BJ (cell line): ENCODE results near the gene RAI1. TPM values are rescaled to one million over a fixed set of nuclear protein-coding genes. Genes with fewer than 3 reads are reported as not detected.

Source experiments
- CTCF ChIA-PET: fragments of 350-600 bp; formaldehyde crosslinking; extraction: SDS; loops from one replicate; lab custom pipeline; 2021; ENCODE audit warnings: antibody characterized with exemption, inconsistent platforms; lab: Yijun Ruan, JAX
- POLR2A ChIA-PET: fragments of 300-600 bp; sonication (Branson Sonifier 250); formaldehyde crosslinking; extraction: SDS; loops from one replicate; lab custom pipeline; 2021; ENCODE audit warnings: antibody characterized with exemption; lab: Charles Lee
- DNase-seq: peaks from one replicate; pipeline ENCODE4 v3.0.0-alpha.2; 2011; ENCODE audit warnings: low read depth
- H3K27me3 ChIP-seq: 2 replicates; pipeline ENCODE4 v1.6.0; 2011; ENCODE audit warnings: low read length; ENCODE audit not compliant: control insufficient read depth, insufficient read depth
- H3K36me3 ChIP-seq: 2 replicates; pipeline ENCODE4 v1.5.1; 2011; ENCODE audit warnings: low read length; ENCODE audit not compliant: control insufficient read depth, insufficient read depth
- H3K4me3 ChIP-seq: 2 replicates; pipeline ENCODE4 v1.5.1; 2011; ENCODE audit warnings: low read depth, mild to moderate bottlenecking, control low read depth, low read length
- polyA plus RNA-seq: library from polyadenylated mRNA; depleted of rRNA; stranded (reverse); fragments of >200 nt; gene quantifications from 2 replicates; pipeline ENCODE4 v1.2.3, GENCODE V29; 2011
- TF ChIP-seq, protein P1 (sequence below): IDR thresholded peaks from 2 replicates; pipeline ENCODE4 v1.5.1; 2011; ENCODE audit warnings: low read depth, mild to moderate bottlenecking, control low read depth, inconsistent platforms, low read length, moderate library complexity; ENCODE audit not compliant: insufficient read depth

RAI1 gene
- polyA plus RNA-seq, 1 experiment, result 2.4 TPM

GRCh38 chr17:17769869-17770631 lies 88.8 kb downstream of the RAI1 start:
- POLR2A ChIA-PET, result no interaction called here

GRCh38 chr17:17770632-17771044 lies 89.4 kb downstream of the RAI1 start:
- no peaks in the 10 kb centered on the region for H3K27me3 ChIP-seq
- H3K36me3 ChIP-seq, result no peaks in the 10 kb centered on the region; the same call in none of the 2 replicates
- H3K4me3 ChIP-seq, result no peak overlapping the region
- TF ChIP-seq, protein P1, sequence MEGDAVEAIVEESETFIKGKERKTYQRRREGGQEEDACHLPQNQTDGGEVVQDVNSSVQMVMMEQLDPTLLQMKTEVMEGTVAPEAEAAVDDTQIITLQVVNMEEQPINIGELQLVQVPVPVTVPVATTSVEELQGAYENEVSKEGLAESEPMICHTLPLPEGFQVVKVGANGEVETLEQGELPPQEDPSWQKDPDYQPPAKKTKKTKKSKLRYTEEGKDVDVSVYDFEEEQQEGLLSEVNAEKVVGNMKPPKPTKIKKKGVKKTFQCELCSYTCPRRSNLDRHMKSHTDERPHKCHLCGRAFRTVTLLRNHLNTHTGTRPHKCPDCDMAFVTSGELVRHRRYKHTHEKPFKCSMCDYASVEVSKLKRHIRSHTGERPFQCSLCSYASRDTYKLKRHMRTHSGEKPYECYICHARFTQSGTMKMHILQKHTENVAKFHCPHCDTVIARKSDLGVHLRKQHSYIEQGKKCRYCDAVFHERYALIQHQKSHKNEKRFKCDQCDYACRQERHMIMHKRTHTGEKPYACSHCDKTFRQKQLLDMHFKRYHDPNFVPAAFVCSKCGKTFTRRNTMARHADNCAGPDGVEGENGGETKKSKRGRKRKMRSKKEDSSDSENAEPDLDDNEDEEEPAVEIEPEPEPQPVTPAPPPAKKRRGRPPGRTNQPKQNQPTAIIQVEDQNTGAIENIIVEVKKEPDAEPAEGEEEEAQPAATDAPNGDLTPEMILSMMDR, result no peak
- no peak for DNase-seq
- POLR2A ChIA-PET, result no interaction called here
- CTCF ChIA-PET, result no interaction called here

More at GRCh38 chr17:17769869-17770631, 88.8 kb downstream of the RAI1 start:
- H3K4me3 ChIP-seq, result no peak overlapping the region
- CTCF ChIA-PET, result no interaction called here
- H3K27me3 ChIP-seq, result no peaks in the 10 kb centered on the region
- H3K36me3 ChIP-seq, result peaks cover 1% of the 10 kb centered on the region
- no peak for DNase-seq
- TF ChIP-seq, protein P1, result no peak

DNA sequence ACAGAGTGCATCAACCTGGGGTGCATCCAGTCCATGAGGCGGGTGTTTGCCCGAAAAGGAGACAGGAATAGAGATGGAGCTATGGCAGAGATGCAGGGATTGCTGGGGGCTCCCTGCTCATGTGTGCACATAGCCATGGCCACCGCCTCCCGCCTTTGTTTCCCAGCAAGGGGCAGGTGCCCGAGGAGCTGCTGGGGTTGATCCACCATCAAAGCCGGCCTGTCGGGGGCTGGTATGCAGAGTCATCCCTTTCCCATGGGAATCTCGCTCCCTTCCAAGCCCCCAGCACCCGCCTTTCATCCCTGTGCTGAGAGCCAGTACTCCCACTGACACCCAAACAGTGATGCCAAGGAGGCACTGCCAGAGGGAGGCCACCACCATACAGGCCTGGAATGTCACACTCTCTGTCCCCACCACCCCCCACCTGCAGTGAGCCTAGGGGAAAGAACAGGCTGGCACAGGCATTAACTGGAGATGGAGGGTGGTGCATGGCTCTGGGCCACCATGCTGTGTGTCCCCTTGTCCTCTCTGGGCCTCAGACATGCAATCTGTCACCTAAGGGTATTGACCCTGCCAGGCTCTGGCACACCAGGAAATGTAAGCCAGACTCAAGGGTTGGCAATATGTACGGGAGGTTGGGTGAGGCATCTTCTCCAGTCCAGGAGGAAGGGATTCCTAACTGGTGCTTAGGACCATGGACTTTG lies 90.4 kb downstream of the RAI1 start:
- H3K36me3 ChIP-seq, result no peaks in the 10 kb centered on the region; the same call in none of the 2 replicates
- H3K27me3 ChIP-seq, result no peaks in the 10 kb centered on the region
- POLR2A ChIA-PET, result no interaction called here
- TF ChIP-seq, protein P1, result no peak
- H3K4me3 ChIP-seq, result no peak overlapping the region
- CTCF ChIA-PET, result no interaction called here
- no peak for DNase-seq

GRCh38 chr17:17772231-17772630 lies 91.0 kb downstream of the RAI1 start:
- ChIA-PET POLR2A (no interaction called here), CTCF (no interaction called here)
- TF ChIP-seq, protein P1, result no peak
- H3K27me3 ChIP-seq, result no peaks in the 10 kb centered on the region
- DNase-seq, result no peak
- H3K36me3 ChIP-seq, result no peaks in the 10 kb centered on the region; the same call in none of the 2 replicates
- no peak overlapping the region for H3K4me3 ChIP-seq
